T1000 (cell line): ENCODE results near the gene NUDT1.
A peak's percentile ranks its signal among the peaks of the same experiment; 100 is the strongest.

Source experiments
- DNase-seq: peaks from one replicate; lab custom pipeline; 2025; ENCODE audit warnings: mixed read lengths; lab: John Stamatoyannopoulos, UW

The NUDT1 gene

DNA sequence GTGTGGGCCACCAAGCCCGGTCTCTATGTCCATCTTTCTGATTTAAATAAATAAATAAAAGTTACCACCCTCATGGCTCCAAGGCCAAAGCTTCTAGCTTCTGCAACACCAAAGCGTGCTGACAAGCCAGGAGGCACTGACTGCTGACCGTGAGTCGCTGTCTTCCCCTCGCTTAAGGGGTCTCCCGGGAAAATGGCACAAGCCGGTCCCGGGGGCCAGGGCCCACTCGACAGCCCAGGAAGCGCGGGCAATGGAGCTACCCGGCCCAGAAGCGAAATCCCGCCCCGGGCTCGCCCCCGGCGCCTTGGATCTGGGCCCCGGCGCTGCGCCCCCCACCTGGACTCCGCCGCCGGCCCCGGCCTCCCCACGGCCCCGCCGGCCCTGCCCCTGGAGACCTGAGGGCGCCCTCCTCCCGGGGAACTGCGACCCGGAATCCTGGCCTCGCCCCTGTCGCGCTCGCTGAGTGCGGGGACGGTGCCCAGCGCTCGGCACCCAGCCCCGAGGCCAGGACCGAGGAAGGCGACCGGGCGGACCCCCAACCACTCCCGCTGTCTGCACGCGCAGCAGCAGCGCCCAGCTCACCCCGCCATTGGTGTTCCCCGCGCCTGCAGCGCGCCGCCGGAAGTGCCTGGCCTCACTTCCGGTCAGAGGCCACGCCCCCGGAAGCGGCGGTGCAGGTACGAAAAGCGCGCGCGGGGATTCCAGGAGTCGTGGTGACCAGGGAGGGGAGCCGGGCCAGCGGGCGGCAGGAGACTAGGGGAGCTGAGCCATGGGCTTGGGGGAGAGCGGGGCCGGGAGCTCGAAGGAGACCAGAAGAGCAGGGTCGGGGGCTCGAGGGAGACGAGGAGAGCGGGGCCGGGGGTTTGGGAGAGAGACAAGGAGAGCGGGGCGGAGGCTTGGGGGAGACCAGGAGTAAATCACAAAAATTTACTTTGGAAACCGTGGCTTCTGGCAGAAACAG, at the start of gene NUDT1, which contains the start of gene MRM2:
Gene NUDT1 (plus strand): TSS at position 647 of the 961 bp plus-strand sequence. CDS start 2,349 bp downstream, outside the sequence.
Gene MRM2 (minus strand): TSS at position 626 of the 961 bp plus-strand sequence. CDS start 36 bp downstream, at position 590.
- DNase-seq: peak; percentile 63

DNA sequence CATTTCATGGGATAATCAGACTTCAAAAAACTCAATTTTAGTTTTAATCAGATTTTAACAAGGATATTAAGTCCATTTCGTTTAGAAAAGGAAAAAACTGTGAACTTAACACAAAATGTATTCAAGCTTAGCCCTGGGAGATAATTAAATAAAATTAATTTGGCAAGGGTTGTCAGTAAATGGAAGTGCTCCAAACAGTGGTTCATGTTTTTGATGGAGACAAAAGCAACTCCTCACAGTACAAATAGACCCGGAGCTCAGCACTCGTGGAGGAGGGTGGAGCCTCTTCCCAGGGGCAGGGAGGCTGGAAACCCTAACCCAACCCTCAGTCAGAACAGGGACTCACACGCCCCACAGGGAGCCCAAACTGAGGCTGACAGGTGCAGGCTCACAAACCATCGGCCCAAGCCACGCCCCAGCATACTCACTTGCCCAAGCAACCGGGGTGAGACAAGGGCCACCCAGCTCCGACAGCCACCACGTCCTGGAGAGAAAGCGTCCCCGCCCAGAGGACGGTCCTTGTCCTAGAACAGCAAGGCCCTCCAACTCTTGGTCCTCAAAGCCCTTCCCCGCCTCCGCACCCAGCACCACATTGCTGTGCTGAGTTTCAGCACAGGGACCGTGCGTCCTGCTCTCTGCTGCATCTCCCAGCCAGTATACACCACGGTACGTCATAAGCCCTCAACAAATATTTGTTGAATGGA, 49.0 kb upstream of the NUDT1 start:
- DNase-seq: no peak

DNA sequence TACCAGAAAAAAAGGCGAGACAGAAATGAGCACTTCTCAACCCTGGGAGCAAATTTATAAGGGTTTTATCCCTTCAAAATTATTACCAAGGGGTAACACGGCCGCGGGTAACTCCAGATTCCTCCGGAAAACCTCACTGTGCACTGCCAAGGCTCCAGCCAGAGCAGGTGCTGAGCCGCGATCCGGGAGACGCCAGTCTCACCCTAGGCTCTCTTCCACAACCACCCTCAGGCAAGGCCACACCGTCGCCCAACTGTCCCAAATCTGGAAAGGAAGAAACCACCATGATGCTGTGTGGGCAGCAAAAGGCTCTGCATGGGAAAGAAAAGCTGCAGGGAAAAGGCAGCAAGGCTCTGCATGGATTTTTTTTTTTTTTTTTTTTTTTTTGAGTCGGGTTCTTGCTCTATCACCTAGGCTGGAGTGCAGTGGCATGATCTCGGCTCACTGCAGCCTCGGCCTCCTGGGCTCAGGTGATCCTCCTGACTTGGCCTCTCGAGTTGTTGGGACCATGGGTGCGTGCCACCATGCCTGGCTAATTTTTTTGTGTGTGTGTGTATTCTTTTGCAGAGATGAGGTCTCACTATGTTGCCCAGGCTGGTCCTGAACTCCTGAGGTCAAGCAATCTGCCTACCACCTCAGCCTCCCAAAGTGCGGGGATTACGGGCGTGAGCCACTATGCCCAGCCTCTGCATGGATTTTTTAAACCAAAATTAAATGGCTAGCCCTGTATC, 48.3 kb upstream of the NUDT1 start:
- DNase-seq: no peak

DNA sequence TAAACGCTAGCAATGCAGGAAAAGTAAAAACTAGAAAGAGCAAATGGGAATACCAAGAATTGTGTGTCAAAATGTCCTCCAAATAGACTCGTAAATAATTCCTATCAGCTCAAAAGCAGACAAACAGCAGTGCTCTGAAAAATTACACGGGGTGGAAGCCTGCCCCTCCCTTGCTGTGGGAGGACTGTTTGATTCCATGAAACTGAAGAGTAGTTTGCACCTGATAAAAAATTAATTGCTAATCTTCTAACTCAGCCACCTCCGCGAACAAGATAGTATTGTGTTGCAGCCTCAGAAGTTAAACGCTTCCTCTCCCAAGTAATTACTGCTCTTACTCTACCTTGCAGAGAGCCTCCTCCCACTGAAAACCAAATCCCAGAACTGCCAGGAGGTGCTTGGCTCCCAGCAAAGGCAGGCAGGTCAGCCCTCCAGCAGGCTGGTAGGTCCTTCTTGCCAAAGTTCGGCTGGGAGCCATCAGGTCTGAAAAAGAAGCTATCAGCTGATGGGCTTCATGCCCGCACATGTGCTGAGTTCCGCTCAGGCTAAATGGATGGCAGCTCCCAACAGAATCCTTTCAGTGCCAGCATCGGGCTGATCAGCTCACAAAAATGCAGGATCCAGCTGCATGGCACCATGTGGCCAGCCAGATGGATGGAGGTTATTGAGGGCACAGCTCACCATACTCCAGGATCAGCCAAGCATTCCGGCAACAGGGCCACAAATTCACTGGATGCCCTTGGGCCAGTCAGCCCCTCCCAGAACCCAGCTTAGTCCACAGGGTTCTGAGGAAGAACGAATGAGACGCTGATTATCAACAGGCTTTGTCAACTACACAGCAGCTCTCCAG, 46.4 kb upstream of the NUDT1 start:
- DNase-seq: no peak

DNA sequence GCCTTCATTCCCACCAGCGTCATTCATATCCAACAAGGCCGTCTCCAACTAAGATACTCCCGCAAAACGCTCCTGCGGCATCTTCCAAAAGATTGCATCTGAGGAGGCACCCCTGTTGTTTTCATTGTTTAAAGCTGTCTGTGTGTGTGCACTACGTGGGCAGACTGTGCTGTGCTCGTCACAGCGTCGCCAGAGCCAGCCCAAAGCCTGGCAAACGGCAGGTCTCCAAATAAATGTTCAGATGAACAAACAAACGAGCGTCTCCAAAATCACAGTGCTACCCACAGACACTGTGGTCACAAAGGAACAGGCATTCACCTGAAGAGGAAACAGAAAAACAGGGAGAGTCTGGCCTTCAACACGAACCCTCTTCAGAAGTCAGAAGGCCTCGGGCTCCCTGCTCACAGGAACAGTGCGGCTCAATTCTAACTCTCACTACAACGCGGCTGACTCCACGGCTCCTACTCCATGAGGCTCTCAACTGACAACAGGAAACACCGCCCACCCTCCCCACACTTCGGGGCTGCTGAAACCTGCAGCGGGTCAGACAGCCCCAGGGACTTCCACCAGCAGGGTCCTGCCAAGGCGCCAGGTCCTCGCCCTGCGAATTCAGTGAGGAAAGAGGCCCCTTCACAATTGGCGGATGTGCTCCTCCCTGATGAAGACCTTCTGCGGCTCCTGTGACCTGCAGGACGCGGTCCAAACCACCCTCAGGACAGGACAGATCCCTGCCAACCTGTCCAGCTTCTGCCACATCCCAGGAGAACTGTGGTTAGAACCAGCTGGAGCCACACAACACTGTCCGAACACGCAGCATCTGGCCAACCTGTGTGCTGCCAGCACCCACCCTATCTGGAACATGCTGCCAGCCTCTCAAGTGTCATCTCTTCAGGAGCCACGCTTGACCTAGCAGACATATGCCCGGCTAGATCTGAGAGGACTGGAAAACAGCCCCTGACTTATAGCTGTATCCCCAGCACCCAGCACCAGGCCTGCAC, 45.3 kb upstream of the NUDT1 start:
- no peak for DNase-seq

DNA sequence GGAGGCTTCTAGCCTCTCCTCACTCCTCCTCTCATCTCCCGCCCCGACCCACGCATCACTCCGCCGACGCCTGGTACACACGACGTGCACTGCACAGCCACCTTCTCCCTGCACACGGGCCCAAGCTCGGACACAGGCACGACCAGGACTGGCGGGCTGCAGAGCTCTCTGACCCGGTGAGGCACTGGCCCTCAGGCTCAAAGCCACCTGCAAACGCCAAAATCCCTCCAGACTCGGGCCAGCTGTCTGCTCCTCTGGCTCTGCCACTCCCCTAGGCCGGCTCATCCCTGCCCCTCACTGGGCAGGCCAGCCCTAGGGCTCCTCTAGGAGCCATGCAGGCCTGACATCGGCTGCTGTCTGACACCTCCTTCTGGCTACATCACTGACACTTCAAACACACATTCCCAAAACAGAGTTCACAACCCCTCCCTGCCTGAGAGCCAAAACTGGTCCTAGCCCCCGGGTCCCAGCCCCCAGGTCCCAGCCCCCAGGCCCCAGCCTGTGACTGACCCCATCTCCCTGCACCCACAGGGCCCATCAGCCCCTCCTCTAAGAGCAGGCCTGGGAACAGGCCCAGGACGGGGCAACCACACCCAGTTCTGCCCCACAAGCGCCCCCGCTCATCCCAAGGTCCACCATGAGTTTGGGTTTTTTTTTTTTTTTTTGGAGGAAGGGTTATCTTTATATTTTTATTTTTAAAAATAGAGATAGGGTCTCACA, 44.4 kb upstream of the NUDT1 start:
- DNase-seq: no peak

DNA sequence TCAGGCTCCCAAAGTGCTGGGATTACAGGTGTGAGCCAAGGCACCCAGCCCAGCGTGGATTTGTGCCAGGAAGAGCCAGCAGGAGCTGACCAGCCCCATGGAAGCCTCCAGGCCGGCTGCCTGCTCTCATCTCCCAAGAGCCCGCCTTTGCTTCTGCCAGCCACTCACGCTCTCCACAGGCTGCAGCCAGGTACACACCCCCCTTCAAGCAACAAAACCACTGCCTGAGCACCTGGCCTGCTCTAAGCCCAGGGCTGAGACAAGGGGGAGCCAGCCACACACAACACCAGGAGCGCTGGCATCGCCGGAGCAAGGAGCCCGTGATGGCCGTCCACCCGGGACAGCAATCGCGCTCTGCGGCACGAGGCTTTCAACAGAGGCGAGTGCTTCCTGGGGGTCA, 43.8 kb upstream of the NUDT1 start:
- DNase-seq: no peak

DNA sequence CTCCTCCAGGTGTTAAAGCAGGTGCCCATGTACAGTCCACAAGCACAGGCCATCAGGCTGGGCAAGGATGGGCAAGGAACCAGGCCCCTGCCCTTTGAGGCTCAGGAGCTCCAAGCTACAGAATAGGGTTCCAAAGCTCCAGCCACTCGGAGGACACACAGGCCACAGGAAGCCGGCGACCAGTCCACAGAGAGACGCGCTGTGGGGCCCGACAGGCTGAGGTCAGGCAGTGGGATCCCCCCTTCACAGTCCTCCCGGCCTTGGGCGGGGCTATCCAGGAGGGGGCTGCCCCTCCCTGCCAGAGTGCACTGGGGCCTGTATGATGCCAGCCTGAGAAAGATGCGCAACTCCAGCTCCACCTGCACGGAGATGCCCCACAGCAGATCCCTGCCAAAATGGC, 43.3 kb upstream of the NUDT1 start:
- DNase-seq: no peak

DNA sequence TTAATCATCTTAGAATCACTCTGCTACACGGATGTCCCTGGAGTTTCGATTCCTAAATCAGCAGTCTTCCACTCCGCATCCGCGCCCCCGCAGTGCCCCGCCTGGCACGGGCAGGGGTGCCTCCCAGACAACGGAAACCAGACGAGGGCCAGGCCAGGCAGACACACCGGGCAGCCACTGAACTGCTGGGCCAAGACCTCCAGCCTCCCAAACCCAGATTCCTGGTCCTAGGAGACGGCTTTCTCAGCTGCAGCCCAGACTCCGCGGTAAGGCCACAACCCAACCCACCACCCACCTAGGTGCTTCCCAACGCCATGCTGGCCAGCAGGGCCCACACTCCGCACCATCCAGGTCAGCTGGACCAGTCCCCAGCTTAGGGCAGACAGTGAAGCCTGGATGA, 42.5 kb upstream of the NUDT1 start:
- no peak for DNase-seq

DNA sequence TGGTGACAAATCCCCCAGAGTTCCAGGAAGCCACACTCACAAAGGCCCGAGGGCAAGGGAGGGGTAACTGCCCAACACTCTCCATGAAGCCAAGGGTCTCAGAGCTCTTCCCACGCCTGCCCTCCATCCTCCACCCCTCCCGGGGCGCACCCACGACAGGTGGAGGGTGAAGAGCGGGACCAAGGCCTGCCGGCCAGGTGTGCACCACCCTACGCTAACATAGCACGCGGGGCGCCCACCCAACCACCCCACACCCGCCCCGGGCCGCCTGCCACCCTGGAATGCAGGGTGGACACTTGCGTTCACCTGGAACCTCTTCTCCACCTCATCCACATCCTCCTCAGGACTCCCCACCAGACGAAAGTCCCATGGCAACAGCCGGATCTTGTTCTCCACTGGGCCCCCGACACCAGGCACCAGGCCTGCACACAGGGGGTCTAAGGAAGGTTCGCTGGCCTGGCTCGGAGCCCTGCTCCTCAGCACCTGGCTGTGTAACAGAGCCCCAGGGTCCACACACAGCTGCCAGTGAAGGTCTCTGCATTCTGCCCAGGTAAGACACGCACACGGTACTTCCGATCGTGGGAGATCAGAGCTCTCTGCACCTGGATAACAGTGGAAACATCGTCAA, 42.0 kb upstream of the NUDT1 start:
- DNase-seq: no peak

DNA sequence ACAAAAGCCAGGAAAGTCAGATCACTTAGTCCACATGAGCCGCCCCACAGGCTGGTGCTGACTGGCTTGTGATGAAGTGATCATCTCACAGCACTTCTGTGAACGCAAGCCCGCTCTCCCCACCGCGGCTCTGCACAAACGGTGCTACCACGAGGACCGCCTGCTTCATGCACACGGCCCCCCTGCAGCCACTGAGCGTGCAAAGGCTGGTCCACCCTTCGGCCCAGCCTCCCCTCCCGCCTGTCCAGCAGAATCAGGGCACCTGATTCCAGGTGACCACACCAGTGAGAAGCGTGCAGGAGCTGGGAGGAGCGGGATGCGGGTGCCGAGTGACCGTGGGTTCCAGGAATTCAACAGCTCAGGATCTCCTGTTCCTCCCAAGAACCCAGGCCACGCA, 41.4 kb upstream of the NUDT1 start:
- DNase-seq: no peak

DNA sequence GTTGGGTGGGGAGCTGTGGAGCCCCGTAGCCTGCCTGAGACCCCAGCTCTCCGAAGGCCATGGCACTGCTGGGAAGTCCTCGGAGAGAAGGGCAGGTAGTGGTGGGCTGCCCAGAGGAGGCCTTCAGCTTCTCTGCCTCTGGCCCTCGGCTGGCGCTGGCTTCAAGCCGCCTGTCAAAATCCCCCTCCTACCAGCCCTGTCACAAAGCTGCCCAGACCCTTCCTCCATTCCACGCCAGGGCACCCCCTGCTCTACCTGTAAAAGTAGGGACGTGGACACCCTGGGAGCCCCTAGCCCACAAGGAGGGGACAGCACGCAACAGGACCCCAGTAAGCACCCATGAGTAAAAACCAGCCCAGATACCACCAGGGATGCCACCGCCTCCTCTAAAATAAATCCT, 40.9 kb upstream of the NUDT1 start:
- no peak for DNase-seq

DNA sequence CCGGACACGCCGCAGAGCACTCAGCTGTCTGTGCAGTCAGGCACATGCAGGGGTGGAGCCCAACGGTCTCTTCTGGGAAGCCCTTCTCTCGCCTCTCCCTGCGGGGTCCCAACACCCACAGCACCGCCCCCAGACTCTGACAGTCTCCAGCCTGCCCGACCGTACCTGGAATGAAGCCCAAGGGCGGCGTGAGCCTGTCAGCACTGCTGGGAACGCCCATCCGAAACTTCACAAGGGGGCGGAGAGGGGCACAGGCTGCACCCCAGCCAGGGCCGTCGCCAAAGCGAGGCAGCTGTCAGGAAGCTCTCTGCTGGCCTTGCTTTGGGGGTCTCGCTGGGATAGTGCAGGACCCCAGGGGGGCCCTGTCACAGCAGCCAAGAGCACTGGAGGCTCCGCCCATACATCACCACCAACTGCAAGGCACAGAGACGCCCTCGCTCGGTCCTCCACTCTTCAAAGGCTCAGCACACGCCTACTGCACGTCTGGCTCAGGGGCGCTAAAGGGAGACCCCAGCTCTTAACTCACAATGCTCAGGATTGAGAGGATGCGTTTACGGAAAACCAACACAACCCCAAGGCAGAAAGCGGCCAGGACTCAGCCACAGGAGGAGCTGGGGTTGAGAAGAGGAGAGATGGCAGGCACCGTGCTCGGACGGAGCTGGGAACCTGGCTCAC, 40.2 kb upstream of the NUDT1 start:
- DNase-seq: no peak

DNA sequence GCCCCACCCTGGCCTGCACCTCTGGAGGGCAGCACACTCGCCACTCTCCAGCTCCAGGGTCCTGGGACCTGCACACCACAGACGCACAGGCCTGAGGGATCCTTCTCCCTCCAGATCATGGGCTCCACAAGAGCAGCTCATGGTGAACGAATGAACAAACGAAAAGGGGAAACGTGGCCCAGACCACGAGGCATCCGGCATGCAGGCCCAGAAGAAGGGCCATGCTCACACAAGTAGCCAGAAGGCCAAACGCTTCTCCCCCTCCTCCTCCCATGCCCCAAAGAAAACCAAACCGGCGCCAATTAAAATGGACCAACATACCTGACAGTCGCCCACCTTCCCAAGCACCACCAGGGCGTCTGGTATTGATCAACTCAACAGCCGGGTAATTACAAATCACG, 39.7 kb upstream of the NUDT1 start:
- no peak for DNase-seq

DNA sequence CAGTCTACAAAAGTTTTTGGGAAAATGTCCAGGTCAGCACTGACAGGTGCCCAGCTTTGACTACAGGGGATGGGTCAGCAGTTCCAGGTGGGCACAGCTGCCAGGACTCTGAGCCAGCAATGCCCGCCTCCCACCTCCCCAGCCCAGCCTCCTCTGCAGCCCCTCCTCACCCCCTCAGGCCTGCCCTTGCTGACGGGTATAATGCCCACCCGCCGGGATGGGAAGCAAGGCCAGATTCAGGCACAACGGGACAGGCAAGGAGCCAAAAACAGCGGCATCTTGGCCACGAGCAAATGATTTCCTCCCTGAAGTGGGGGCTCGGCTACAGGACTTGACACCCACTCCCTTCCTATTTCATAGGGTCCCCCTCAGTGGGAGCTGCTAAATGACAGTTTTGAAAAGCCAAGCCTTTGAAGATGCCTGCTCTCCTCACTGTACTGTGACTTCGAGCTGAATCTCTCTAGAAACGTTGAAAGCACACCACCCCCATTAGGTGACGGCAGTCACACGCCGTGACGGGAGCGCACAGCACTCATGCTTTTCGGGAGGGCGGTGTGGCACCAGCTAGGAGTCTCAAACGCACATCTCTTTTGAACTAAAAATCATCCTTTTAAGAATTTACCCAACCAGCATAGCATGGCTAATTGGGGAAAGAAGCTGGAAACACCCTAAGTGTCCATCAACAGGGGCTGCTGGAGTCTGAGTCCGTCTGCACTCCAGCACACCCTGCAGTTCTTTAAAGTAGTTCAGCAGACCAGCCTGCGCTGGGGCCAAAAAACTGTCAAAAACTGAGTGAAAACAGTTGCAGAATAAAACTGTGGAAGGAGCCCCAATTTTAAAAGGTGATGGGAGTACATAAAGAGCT, 38.9 kb upstream of the NUDT1 start:
- DNase-seq: no peak

DNA sequence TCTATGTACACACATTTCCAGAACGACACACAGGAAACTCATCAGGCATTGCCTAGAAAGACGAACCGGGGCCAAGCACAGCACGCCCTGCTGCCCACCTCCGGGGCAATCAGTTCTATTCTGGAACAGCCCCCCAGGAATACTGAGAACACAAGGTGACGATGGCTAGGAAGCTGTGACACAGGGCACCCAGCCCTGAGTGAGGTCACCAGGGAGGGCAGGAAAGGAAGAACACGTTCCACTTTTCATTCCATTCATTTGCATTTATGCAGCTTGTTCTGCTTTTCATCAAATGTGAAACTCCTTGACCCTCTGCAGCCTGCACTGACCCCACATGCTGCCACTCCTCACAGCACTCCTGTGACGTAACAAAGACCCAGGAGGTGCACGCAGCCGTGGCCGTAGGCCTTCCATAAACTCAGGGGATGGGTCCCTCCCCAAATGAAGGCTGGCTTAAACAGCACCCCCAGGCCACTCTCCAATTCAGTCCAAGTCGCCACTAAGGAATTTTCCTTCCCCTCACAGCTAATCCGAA, 38.2 kb upstream of the NUDT1 start:
- DNase-seq: no peak

DNA sequence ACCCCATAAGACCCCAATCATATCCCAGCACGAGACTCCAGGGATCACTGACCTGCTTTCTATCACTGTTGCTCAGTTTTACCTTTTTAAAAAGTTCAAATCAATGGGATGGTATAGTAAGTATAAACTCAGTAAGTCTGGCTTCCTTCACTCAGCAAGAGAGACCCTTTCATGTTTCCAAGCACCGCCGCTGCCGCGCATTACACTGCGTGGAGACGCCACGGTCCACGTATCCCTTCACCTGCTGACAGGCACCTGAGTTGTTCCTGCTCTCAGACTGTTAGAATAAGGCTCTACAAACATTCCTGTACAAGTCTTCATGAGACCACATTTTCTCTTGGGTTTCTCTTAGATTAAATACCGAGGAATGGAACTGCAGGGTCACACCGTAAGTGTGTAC, 37.6 kb upstream of the NUDT1 start:
- no peak for DNase-seq
